ENCODE measurements around the gene RNF11.

GRCh38 chr1:51252366-51252765 is 16.3 kb downstream of the RNF11 start:
- TF ChIP-seq CTCF (IDR thresholded peaks at IDR 0.05 in 4 of 5, conservative IDR thresholded peaks at IDR 0.05 in 1 of 5) (no peak), POLR2A (IDR thresholded peaks at IDR 0.05) (no peak)

Measured in gastrocnemius medialis (tissue), 4 donors.